Liver (tissue), 3 donors: ENCODE measurements around the gene LY6G6C.

ENCODE experiments used
- ATF3 ChIP-seq: IDR thresholded peaks from 2 replicates; pipeline ENCODE4 v1.6.1; 2016; ENCODE audit warnings: antibody characterized with exemption
- CTCF ChIP-seq: fragments of 150-350 bp; IDR thresholded peaks from 2 replicates; pipeline ENCODE4 v1.5.1; 2017; ENCODE audit warnings: improper control_type of control experiment, low read depth, low read length; ENCODE audit not compliant: missing input control
- GABPA ChIP-seq, 2 donors: IDR thresholded peaks in 1 of 2; conservative IDR thresholded peaks in 1 of 2; 2 replicates each; pipeline ENCODE4 v1.6.1; 2016; ENCODE audit warnings: antibody characterized with exemption in 2 of 2, mild to moderate bottlenecking in 1 of 2, moderate library complexity in 1 of 2
- HNF4A ChIP-seq, 2 donors: conservative IDR thresholded peaks; 2 replicates each; pipeline ENCODE4 v1.6.1; 2016; ENCODE audit warnings: antibody characterized with exemption in 2 of 2, mild to moderate bottlenecking in 2 of 2
- JUND ChIP-seq, 2 donors: IDR thresholded peaks; 2 replicates each; pipeline ENCODE4 v1.6.1; 2016; ENCODE audit warnings: antibody characterized with exemption in 2 of 2
- MAX ChIP-seq: IDR thresholded peaks from 2 replicates; pipeline ENCODE4 v1.6.1; 2016; ENCODE audit warnings: antibody characterized with exemption
- RAD21 ChIP-seq, 2 donors: IDR thresholded peaks; 2 replicates each; pipeline ENCODE4 v1.6.1; 2016; ENCODE audit warnings: antibody characterized with exemption in 2 of 2, mild to moderate bottlenecking in 2 of 2
- REST ChIP-seq: IDR thresholded peaks from 2 replicates; pipeline ENCODE4 v1.6.1; 2016; ENCODE audit warnings: antibody characterized with exemption, mild to moderate bottlenecking
- RXRA ChIP-seq, 2 donors: IDR thresholded peaks; 2 replicates each; pipeline ENCODE4 v1.6.1; 2017 to 2018; ENCODE audit warnings: antibody characterized with exemption in 2 of 2, mild to moderate bottlenecking in 1 of 2
- SP1 ChIP-seq: IDR thresholded peaks from 2 replicates; pipeline ENCODE4 v1.6.1; 2018; ENCODE audit warnings: antibody characterized with exemption, mild to moderate bottlenecking
- TAF1 ChIP-seq: conservative IDR thresholded peaks from 2 replicates; pipeline ENCODE4 v1.6.1; 2016; ENCODE audit warnings: antibody characterized with exemption, mild to moderate bottlenecking
- donor health status: healthy.
- donor health status: healthy.

- no peak for TF ChIP-seq MAX
- no peak for TF ChIP-seq CTCF
- no peak for TF ChIP-seq ATF3
- no peak for TF ChIP-seq REST
- no peak for TF ChIP-seq RAD21 (IDR thresholded peaks at IDR 0.05)
- TF ChIP-seq JUND (IDR thresholded peaks at IDR 0.05): no peak
- no peak for TF ChIP-seq SP1
- TF ChIP-seq RXRA (IDR thresholded peaks at IDR 0.05): no peak
- no peak for TF ChIP-seq GABPA (IDR thresholded peaks at IDR 0.05 in 1 of 2, conservative IDR thresholded peaks at IDR 0.05 in 1 of 2)
- no peak for TF ChIP-seq HNF4A (conservative IDR thresholded peaks at IDR 0.05)
- no peak for TF ChIP-seq TAF1
These were observed 28.0 kb downstream of the LY6G6C start for GRCh38 chr6:31693535-31693934.
